ENCODE results near the gene KDM6A. TPM values are rescaled to one million over a fixed set of nuclear protein-coding genes. Genes with fewer than 3 reads are reported as not detected.
"Not testable (repeated sequence)": the region's sequence is repeated elsewhere in the genome, so short reads cannot be mapped to it uniquely, and the experiment has no call there.

Gene KDM6A
- total RNA-seq, 1 experiment from 2014 or later = 42.8 TPM

- H3K9me3 ChIP-seq (ENCODE audit: control insufficient read depth, low read depth, low read length) = peaks cover 16% of the 10 kb centered on the region
- H3K4me2 ChIP-seq (ENCODE audit: insufficient read depth, insufficient read length, low read length) = no peak overlapping the region
- H2BK12ac ChIP-seq (ENCODE audit: insufficient read length, low read depth, low read length) = no peak overlapping the region
- no peak overlapping the region for H2BK120ac ChIP-seq (ENCODE audit: low read depth, low read length, poor library complexity, severe bottlenecking)
- no peak overlapping the region for H3K18ac ChIP-seq (ENCODE audit: insufficient read length, low read depth, low read length)
- peaks cover 77 to 85% of the 10 kb centered on the region in 2 experiments for H3K9me3 Mint-ChIP-seq
- peaks cover 11 to 22% of the 10 kb centered on the region in 2 experiments for H3K4me1 Mint-ChIP-seq
- H3K14ac ChIP-seq (ENCODE audit: insufficient read depth, low read length) = no peak overlapping the region
- H2BK5ac ChIP-seq (ENCODE audit: insufficient read length, low read length) = no peak overlapping the region
- H3K27me3 Mint-ChIP-seq (ENCODE audit: low read depth) = peaks cover 2% of the 10 kb centered on the region; the same call in 1 of the 2 replicates
- no peak overlapping the region for H2AFZ ChIP-seq (ENCODE audit: low read length)
- H3K27ac ChIP-seq (ENCODE audit: insufficient read length, low read depth, low read length) = no peak overlapping the region
- no peak overlapping the region for H4K91ac ChIP-seq (ENCODE audit: insufficient read length, low read depth, low read length)
- no peak overlapping the region for H3K56ac ChIP-seq (ENCODE audit: insufficient read length, low read depth, low read length)
- DNase-seq = no peak
- no peak overlapping the region for H2BK20ac ChIP-seq (ENCODE audit: low read depth, low read length, poor library complexity, severe bottlenecking)
- H3K23me2 ChIP-seq (ENCODE audit: insufficient read length, low read depth, low read length, poor library complexity, severe bottlenecking) = no peaks in the 10 kb centered on the region
- peaks cover 24% of the 10 kb centered on the region; the same call in 1 of the 2 replicates for H3K79me2 ChIP-seq (ENCODE audit: insufficient read depth, low read length)
- no peaks in the 10 kb centered on the region for H4K20me1 ChIP-seq (ENCODE audit: control insufficient read depth, insufficient read depth, insufficient read length)
- H3K23ac ChIP-seq (ENCODE audit: insufficient read length, low read depth, low read length) = no peak overlapping the region
- peaks cover 19 to 29% (median 20%) of the 10 kb centered on the region in 3 experiments for H3K36me3 Mint-ChIP-seq (ENCODE audit: insufficient read depth in 1 of 3, low read depth in 3 of 3)
- H3K27ac Mint-ChIP-seq = no peak overlapping the region
- no peak overlapping the region for H2BK15ac ChIP-seq (ENCODE audit: low read depth, low read length)
- no peak overlapping the region for H4K8ac ChIP-seq (replicated peaks; ENCODE audit: insufficient read length, low read depth, low read length)
- no peak overlapping the region for H3K9ac ChIP-seq (ENCODE audit: extremely low read depth, insufficient read length, low read length)
- H2AK5ac ChIP-seq (ENCODE audit: insufficient read length, low read length) = no peak overlapping the region
- no peak overlapping the region for H3K4ac ChIP-seq (ENCODE audit: low read depth, low read length)
- peaks cover 7% of the 10 kb centered on the region for H3K79me1 ChIP-seq (ENCODE audit: insufficient read depth, low read depth, low read length, poor library complexity, severe bottlenecking)
- TF ChIP-seq, protein P1, sequence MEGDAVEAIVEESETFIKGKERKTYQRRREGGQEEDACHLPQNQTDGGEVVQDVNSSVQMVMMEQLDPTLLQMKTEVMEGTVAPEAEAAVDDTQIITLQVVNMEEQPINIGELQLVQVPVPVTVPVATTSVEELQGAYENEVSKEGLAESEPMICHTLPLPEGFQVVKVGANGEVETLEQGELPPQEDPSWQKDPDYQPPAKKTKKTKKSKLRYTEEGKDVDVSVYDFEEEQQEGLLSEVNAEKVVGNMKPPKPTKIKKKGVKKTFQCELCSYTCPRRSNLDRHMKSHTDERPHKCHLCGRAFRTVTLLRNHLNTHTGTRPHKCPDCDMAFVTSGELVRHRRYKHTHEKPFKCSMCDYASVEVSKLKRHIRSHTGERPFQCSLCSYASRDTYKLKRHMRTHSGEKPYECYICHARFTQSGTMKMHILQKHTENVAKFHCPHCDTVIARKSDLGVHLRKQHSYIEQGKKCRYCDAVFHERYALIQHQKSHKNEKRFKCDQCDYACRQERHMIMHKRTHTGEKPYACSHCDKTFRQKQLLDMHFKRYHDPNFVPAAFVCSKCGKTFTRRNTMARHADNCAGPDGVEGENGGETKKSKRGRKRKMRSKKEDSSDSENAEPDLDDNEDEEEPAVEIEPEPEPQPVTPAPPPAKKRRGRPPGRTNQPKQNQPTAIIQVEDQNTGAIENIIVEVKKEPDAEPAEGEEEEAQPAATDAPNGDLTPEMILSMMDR (conservative IDR thresholded peaks at IDR 0.05) = no peak
- no peak overlapping the region for H3T11ph ChIP-seq (ENCODE audit: low read length)
- no peak overlapping the region for H3K4me3 Mint-ChIP-seq
- no peak overlapping the region for H4K5ac ChIP-seq (ENCODE audit: insufficient read length, low read depth, low read length)
- H3K4me1 ChIP-seq (ENCODE audit: insufficient read depth, low read length) = no peaks in the 10 kb centered on the region
- H3K27me3 ChIP-seq (ENCODE audit: insufficient read depth, low read length) = no peaks in the 10 kb centered on the region
- WGBS (ENCODE audit: extremely low coverage, insufficient read length, low lambda C conversion rate) = no CpG with 5 or more reads among the region's 3 CpGs
These were observed 35.8 kb downstream of the KDM6A start for GRCh38 chrX:44908827-44909226.

GRCh38 chrX:44910508-44910907, 37.5 kb downstream of the KDM6A start:
- not testable (repeated sequence) for H4K91ac ChIP-seq (ENCODE audit: insufficient read length, low read depth, low read length); H3K79me1 ChIP-seq (ENCODE audit: insufficient read depth, low read depth, low read length, poor library complexity, severe bottlenecking); H3K4me2 ChIP-seq (ENCODE audit: insufficient read depth, insufficient read length, low read length); H3K23ac ChIP-seq (ENCODE audit: insufficient read length, low read depth, low read length); H2BK15ac ChIP-seq (ENCODE audit: low read depth, low read length); H3K27me3 Mint-ChIP-seq (ENCODE audit: low read depth); H3K9ac ChIP-seq (ENCODE audit: extremely low read depth, insufficient read length, low read length); H3K23me2 ChIP-seq (ENCODE audit: insufficient read length, low read depth, low read length, poor library complexity, severe bottlenecking); H3K4me3 Mint-ChIP-seq; H4K20me1 ChIP-seq (ENCODE audit: control insufficient read depth, insufficient read depth, insufficient read length); H3K4ac ChIP-seq (ENCODE audit: low read depth, low read length); H3K14ac ChIP-seq (ENCODE audit: insufficient read depth, low read length); H3K27me3 ChIP-seq (ENCODE audit: insufficient read depth, low read length); H4K5ac ChIP-seq (ENCODE audit: insufficient read length, low read depth, low read length); H3K27ac Mint-ChIP-seq; H3K27ac ChIP-seq (ENCODE audit: insufficient read length, low read depth, low read length); H2BK5ac ChIP-seq (ENCODE audit: insufficient read length, low read length); H3K4me1 ChIP-seq (ENCODE audit: insufficient read depth, low read length); H2AFZ ChIP-seq (ENCODE audit: low read length); H3K56ac ChIP-seq (ENCODE audit: insufficient read length, low read depth, low read length); H4K8ac ChIP-seq (replicated peaks; ENCODE audit: insufficient read length, low read depth, low read length); H2BK12ac ChIP-seq (ENCODE audit: insufficient read length, low read depth, low read length); H3K4me1 Mint-ChIP-seq; H3T11ph ChIP-seq (ENCODE audit: low read length); H2BK20ac ChIP-seq (ENCODE audit: low read depth, low read length, poor library complexity, severe bottlenecking); H2BK120ac ChIP-seq (ENCODE audit: low read depth, low read length, poor library complexity, severe bottlenecking); DNase-seq; H2AK5ac ChIP-seq (ENCODE audit: insufficient read length, low read length); H3K18ac ChIP-seq (ENCODE audit: insufficient read length, low read depth, low read length)
- H3K9me3 ChIP-seq (ENCODE audit: control insufficient read depth, low read depth, low read length) = peaks cover 31% of the 10 kb centered on the region
- WGBS (ENCODE audit: extremely low coverage, insufficient read length, low lambda C conversion rate) = no CpG with 5 or more reads among the region's 4 CpGs
- peaks cover 72 to 76% of the 10 kb centered on the region in 2 experiments for H3K9me3 Mint-ChIP-seq
- H3K36me3 Mint-ChIP-seq (ENCODE audit: insufficient read depth in 1 of 3, low read depth in 3 of 3) = peaks cover 19 to 31% (median 20%) of the 10 kb centered on the region in 3 experiments
- H3K79me2 ChIP-seq (ENCODE audit: insufficient read depth, low read length) = peaks cover 21% of the 10 kb centered on the region; the same call in 1 of the 2 replicates
